Fibroblast of pulmonary artery (primary cell): ENCODE data around the gene SRGN.

Experiments
- DNase-seq: peaks from one replicate; pipeline ENCODE4 v3.0.0-alpha.2; 2010; ENCODE audit warnings: low read depth
- H3K4me3 ChIP-seq: replicated peaks from 2 replicates; pipeline ENCODE4 v1.5.1; 2011; ENCODE audit warnings: low read depth, mild to moderate bottlenecking, control low read depth, low read length, moderate library complexity
- CTCF ChIP-seq: IDR thresholded peaks from 2 replicates; pipeline ENCODE4 v1.5.1; 2011; ENCODE audit warnings: mild to moderate bottlenecking, control low read depth, low read length, inconsistent platforms; ENCODE audit errors: missing control alignments

The SRGN gene

GRCh38 chr10:69069090-69070042 lies 18.5 kb upstream of the SRGN start:
- TF ChIP-seq CTCF, result no peak
- H3K4me3 ChIP-seq, result no peak overlapping the region
- no peak for DNase-seq

- no peak for TF ChIP-seq CTCF
- H3K4me3 ChIP-seq, result no peak overlapping the region
- no peak for DNase-seq
Measured at GRCh38 chr10:69070951-69071350, 17.0 kb upstream of the SRGN start.

- H3K4me3 ChIP-seq, result no peak overlapping the region
- no peak for TF ChIP-seq CTCF
- no peak for DNase-seq
Measured at GRCh38 chr10:69071610-69072009, 16.3 kb upstream of the SRGN start.

- TF ChIP-seq CTCF, result no peak
- no peak overlapping the region for H3K4me3 ChIP-seq
- no peak for DNase-seq
Measured at GRCh38 chr10:69073026-69073425, 14.9 kb upstream of the SRGN start.

GRCh38 chr10:69073736-69074364 lies 14.1 kb upstream of the SRGN start:
- no peak for DNase-seq
- no peak for TF ChIP-seq CTCF
- no peak overlapping the region for H3K4me3 ChIP-seq

GRCh38 chr10:69074532-69074931 lies 13.4 kb upstream of the SRGN start:
- no peak for TF ChIP-seq CTCF
- DNase-seq, result no peak
- no peak overlapping the region for H3K4me3 ChIP-seq
